Raji (cell line): ENCODE data around the gene PTH2.

ENCODE experiments used
- POLR2A ChIP-seq: IDR thresholded peaks from 2 replicates; pipeline ENCODE4 v1.6.1; 2011; ENCODE audit warnings: low read depth, low read length, control low read depth; ENCODE audit not compliant: insufficient read depth

The PTH2 gene

GRCh38 chr19:49423071-49423984, at the start of gene PTH2:
Gene PTH2 (minus strand): TSS chr19:49423441. CDS start chr19:49423339, 102 bp downstream.
- TF ChIP-seq POLR2A: no peak

GRCh38 chr19:49472936-49473335, 49.7 kb upstream of the PTH2 start:
- no peak for TF ChIP-seq POLR2A

- TF ChIP-seq POLR2A: no peak
These were observed 47.4 kb upstream of the PTH2 start for GRCh38 chr19:49470615-49470978.

GRCh38 chr19:49469828-49470614, 46.8 kb upstream of the PTH2 start:
- TF ChIP-seq POLR2A: no peak

GRCh38 chr19:49468746-49469447, 45.7 kb upstream of the PTH2 start:
- no peak for TF ChIP-seq POLR2A

GRCh38 chr19:49468199-49468598, 45.0 kb upstream of the PTH2 start:
- no peak for TF ChIP-seq POLR2A

- TF ChIP-seq POLR2A: no peak
These were observed 42.1 kb upstream of the PTH2 start for GRCh38 chr19:49465371-49465770.

GRCh38 chr19:49463960-49464740, 40.9 kb upstream of the PTH2 start:
- no peak for TF ChIP-seq POLR2A

- no peak for TF ChIP-seq POLR2A
These were observed 39.3 kb upstream of the PTH2 start for GRCh38 chr19:49462492-49462891.

GRCh38 chr19:49461656-49462055, 38.4 kb upstream of the PTH2 start:
- no peak for TF ChIP-seq POLR2A

GRCh38 chr19:49459388-49459787, 36.1 kb upstream of the PTH2 start:
- TF ChIP-seq POLR2A: no peak

- TF ChIP-seq POLR2A: no peak
These were observed 35.3 kb upstream of the PTH2 start for GRCh38 chr19:49458567-49458903.

GRCh38 chr19:49456326-49456725, 33.1 kb upstream of the PTH2 start:
- no peak for TF ChIP-seq POLR2A

- no peak for TF ChIP-seq POLR2A
These were observed 32.5 kb upstream of the PTH2 start for GRCh38 chr19:49455773-49456172.

- TF ChIP-seq POLR2A: no peak
These were observed 30.6 kb upstream of the PTH2 start for GRCh38 chr19:49453757-49454240.
